HG03558 (cell line): ENCODE results near the gene PAPSS1.
A peak's percentile ranks its signal among the peaks of the same experiment; 100 is the strongest.
"Not testable (repeated sequence)": the region's sequence is repeated elsewhere in the genome, so short reads cannot be mapped to it uniquely, and the experiment has no call there.

Experiments
- ATAC-seq: cut with Tn5 transposase; IDR thresholded peaks from one replicate; pipeline ENCODE4 v1.9.1; 2021; ENCODE audit warnings: moderate number of reproducible peaks; ENCODE audit not compliant: unreplicated experiment; ENCODE audit errors: extremely low read depth

PAPSS1 gene

DNA sequence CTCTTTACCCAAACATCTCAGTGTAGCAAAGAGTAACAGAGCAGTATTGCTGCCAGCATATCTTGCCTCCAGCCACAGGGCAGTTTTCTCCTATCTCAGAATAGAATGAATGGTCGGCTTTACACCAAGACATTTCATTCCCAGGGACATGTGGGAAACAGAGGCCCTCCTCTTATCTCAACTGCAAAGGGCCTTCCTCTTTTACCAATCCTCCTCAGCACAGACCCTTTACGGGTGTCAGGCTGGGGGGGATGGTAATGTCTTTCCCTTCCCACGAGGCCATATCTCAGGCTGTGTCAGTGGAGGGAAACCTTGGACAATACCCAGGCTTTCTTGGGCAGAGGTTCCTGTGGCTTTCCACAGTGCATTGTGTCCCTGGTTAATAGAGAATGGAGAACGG is 9.0 kb upstream of the PAPSS1 start:
- ATAC-seq: not testable (repeated sequence)

DNA sequence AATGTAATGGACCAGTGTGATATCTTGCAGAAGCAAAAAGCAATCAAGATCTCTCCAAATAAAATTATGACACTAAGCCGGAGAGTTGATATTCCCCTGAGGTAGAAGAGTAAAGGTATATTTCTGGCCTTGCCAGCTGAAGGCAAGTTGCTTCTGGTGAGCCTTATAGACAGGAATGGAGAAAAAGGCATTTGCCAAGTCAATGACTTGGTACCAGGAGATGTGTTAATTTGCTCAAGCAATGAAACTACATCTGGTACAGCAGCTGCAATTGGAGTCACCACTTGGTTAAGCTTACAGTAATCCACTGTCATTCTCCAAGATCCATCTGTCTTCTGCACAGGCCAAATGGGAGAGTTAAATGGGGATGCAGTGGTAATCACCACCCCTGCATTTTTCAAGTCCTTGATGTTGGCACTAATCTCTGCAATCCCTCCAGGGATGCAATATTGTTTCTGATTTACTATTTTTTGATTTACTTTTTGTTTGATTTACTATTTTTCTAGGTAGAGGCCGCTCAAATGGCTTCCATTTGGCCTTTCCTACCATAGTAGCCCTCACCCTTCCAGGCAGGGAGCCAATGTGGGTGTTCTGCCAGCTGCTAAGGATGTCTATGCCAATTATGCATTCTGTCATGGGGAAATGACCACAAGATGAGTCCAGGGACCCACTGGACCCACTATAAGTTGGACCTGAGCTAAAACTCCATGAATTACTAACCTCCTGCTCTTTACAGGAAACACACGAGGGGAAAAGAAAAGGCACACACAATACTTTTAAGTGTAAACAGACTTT is 6.3 kb upstream of the PAPSS1 start:
- ATAC-seq: not testable (repeated sequence)

DNA sequence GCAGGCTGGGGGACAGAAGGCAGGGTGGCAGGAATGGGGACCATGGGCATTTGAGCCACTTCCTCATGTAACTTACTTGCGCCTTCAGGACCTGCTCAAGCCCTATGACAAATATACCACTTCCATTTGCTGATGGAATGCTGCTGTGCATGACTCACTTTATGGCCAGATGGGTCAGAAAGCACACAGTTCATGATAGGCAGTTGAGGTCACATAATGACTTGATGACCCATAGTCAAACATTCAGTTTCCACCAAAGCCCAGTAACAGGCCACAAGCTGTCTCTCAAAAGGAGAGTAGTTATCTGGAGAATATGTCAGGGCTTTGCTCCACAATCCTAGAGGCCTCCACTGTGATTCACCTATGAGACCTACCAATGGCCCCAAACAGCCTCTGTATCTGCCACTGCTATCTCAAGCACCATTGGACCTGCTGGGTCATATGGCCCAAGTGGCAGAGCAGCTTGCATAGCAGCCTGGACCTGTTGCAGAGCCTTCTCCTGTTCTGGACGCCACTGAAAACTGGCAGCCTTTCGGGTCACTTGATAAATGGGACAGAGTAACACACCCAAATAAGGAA is 5.3 kb upstream of the PAPSS1 start:
- ATAC-seq: no peak

GRCh38 chr4:107723331-107723730 is 3.3 kb upstream of the PAPSS1 start:
- ATAC-seq: not testable (repeated sequence)

DNA sequence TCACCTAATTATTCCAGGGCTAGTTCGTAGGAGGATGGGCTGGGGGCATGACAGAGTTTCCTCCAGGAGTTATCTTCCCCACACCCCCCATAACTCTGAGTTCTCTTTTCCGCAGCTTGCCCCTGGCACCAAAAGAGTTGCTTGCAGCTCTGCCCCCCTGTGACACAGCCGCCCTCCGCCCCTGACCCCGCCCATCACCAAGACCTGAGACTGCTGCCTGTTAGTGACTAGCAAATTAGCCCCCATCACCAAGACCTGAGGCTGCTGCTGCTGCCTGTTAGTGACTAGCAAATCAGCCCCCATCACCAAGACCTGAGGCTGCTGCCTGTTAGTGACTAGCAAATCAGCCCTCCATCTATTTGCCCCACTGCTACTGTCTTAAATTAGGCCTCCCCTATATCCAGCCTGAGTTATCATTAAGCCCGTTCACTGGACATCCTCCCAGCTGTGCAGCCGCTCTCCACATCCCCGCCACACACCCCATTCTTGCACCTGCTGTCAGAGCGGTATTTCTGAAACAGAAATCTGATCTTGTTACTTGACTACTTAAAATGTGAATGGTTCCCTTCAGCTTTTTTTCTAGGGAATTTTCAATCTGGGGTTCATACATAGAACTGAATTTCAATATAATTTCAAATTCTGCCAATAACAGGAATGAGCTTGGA is 1.5 kb upstream of the PAPSS1 start:
- ATAC-seq: no peak

DNA sequence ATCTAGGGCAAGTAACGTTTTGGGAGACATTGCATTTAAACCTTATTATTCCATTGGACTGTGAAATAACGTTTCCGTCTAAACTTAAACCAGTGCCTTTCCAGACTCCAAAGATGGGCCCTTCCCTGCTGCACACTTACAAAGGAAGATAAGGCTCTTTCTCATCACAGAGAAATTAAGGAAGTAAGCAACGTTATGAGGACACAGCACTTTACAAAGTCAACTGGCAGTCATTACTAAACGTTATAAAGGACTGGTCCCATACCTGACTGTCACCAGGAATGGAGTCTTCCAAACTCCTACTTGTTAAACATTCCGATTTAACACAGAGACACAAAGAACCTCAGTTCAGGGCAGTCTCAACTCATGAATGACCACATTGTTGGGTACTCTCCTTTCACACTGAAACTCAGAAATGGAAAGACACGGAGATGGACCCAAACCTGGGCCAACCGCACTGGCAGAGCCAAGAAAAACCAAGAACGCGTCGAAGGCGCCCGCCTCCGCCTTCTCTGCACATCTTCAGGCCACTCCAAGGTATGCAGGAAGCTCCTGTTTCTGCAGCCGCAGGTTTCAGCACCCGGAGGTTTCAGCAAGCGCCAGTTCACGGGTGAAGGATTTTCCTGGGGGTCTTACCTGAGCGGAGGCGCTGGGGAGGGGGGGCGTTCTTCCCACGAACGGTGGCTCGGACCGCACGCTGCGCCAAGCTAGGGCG is 670 bp downstream of the PAPSS1 start:
- ATAC-seq: no peak

DNA sequence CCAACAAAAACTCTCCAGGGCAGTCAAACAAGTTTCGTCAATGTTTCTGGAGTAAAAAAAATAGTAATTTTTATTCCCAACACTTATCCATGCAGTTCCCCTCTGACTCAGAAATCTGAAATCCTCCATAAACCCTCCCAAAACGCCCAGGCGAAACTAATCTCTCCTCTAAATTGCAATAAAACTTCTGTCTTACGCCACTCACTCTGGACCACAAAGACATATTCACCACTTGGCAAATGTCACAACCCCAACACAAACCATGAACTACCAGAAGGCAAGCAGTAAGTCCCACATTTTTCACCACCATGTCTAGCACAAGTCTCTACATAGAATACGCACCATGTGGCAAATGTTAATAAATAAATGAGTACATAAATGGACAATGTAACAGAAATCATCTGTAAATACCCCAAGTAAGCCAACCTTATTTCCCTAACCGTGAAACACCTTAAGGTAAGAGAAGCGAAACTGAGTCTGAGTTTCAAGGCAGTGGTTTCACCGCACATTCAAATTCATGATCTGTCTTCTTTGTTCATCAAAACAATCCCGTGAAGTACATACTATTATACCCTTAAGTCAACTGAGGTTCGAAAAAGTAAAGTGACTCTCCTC is 1.6 kb downstream of the PAPSS1 start:
- ATAC-seq: peak; percentile 26

GRCh38 chr4:107714256-107714655 is 5.8 kb downstream of the PAPSS1 start:
- ATAC-seq: no peak

DNA sequence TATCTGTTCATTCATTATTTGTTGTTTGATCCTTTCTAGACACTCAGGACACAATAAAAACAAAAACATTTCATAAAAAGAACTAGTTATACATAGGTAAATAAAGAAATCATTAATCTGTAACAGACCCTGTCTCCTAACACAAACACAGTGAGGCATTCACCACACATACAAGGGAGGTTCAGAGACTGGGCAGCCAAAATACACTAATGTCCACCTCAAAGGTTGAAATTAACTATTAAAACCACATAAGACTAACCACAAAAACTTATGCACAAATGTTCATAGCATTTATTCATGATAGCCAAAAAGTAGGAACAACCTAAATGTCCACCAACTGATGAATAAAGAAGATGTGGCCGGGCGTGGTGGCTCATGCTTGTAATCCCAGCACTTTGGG is 7.8 kb downstream of the PAPSS1 start:
- no peak for ATAC-seq

DNA sequence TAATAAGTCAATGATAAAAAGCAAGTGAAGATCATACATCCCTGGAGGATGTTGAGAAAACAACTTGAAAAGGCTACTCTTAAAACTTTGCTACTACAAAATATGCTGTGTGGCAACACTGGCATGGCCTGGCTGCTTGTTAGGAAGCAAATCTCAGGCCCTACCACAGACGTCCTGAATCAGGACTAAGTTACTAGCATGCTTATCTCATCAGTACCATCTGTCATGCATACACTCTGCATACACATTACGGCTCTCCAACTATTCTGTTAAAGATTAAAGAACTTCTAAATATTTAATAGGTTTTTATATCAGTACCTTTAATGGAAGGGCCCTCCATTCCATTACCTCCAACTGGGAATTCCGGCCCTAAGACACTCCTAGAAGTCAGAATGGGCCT is 8.2 kb downstream of the PAPSS1 start:
- no peak for ATAC-seq

DNA sequence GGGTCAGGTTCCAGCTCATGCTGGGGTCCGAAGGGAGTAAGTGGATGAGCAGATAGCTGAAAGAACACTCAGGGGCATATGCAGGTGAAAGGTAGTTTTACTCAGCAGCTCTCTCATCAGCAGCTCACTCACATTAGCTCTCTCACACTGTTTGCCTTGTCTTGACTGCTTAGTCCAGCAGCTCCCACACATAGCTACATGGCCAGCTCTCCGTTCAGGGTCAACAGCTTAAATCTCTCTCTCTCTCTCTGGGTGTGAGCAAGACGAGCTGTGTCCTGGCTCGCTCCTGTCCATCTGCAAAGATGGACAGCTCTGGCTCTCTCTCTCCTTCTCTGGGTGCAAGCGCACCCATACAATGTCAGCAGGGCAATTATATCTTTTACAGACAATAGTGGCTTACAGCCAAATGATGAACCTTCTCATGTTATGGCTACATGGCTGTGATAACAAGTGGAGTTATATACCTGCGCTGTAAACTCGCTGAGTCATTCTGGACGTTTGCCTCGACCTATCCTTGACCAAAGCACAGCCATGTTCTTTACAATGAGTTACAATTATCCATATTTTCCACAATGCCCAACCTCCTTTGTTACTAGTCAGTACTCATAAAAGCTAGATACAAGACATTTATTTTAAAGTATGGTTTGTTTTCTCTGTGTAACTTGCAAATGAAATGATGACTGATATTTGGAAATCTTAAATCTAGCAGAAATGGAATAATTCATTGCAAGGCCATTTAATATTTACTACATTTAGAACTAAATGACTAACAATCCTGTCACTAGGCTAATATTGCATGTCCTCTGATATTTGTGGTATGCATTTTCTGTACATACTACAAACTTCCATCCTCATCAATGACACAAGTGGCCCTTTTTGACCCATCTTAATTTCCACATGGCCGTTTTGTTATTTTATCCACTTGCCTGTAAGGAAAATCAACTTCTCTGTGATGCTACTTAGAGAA is 9.3 kb downstream of the PAPSS1 start:
- ATAC-seq: no peak

DNA sequence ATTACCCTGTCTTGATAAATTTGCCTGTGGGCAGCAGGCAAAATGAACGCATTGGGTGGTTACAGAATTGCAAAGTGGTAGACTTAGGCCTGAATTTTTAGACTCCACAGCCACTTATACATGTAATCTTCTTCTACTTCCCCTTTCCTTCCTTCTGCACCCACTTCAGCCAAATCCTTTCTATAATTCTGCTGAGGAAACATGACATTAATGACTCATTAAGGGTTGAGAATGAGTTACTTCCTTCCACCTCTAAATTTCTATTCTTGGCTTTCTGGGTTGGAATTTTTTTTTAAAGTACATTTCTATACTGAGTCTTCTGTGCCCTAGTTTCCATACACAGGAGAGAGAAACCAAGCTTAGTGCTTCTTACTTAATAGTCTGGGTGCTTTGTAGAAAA is 10.1 kb downstream of the PAPSS1 start:
- no peak for ATAC-seq

- ATAC-seq: no peak
These were observed 11.8 kb downstream of the PAPSS1 start for GRCh38 chr4:107708225-107708624.

DNA sequence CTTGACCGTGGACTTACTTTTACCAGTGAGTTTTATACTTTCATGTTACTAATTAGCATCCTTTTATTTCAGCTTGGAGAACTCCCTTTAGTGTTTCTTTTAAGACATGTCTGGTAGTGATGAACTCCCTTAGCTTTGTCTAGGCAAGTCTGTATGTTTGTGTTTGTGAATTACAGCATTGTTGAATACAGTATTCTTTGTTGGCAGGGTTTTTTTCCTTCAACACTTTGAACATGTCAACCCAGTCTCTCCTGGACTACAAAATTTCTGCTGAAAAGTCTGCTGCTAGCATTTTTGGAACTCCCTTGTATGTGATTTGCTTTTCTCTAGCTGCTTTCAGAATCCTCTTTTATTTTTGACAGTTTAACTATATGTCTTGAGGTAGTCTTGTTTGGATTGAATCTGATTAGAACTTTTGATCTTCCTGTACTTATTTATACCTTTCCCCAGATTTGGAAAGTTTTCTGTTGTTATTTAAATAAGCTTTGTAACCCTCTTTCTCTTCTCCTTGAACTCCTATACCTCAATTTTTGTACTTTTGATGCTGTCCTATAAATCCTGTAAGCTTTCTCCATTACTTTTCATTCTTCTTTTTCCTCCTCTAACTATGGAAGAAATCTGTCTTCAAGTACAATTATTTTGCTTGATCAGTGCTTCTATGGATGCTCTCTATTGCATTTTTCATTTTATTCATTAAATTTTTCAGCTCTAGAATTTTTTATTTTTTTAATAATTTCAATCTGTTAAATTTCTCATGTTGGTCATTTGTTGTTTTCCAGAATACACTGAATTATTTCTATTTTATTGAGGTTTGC is 14.1 kb downstream of the PAPSS1 start:
- no peak for ATAC-seq

- no peak for ATAC-seq
These were observed 18.5 kb downstream of the PAPSS1 start for GRCh38 chr4:107701565-107701964.

DNA sequence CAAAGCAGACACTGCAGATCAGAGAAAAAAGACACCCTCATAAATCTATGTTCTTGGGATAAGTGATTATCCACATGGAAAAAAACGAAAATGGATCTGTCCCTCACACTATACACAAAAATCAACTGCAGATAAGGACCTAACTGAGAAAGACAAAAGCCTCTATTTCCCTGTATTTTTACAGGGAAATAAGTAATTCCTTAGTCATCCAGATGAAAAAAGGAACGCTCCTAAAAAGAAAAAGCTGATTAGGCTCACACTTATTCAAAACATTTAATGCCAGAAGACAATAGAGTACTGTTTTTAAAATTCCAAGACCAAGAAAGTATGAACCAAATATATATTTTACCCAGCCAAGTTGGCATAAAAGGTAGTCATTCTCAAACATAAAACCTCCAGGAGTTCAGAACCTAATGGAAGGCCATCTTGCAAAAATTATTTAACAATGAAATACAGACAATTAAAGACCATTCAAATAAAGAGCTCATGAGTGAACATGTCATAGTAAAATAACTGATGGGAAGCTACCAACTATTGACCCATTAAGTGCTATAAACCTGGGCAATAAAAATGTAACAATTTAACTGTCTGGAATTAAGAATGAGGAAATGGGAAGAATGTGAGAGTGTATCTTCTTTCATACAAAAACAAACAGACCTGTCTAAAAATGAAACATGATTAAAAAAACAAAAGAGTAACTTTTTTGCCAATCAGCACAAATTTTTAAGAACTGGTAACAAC is 20.4 kb downstream of the PAPSS1 start:
- ATAC-seq: no peak

- not testable (repeated sequence) for ATAC-seq
These were observed 23.8 kb downstream of the PAPSS1 start for GRCh38 chr4:107696187-107696586.

GRCh38 chr4:107693132-107693531 is 26.9 kb downstream of the PAPSS1 start:
- ATAC-seq: no peak
